ENCODE results near the gene GPR108. TPM values are rescaled to one million over a fixed set of nuclear protein-coding genes. Genes with fewer than 3 reads are reported as not detected.

GPR108 gene
- total and polyA plus RNA-seq, 2 experiments from 2014 or later = 66.6 to 120 TPM

- WGBS (ENCODE audit: low lambda C conversion rate, missing lambda C conversion rate) = 82% methylated on average over 10 of the region's 10 CpGs
- Histone ChIP-seq H3K4me1 (ENCODE audit: insufficient read depth) (no peaks in the 10 kb centered on the region), H3K4me2 (no peak overlapping the region), H3K79me2 (no peaks in the 10 kb centered on the region), H3K36me3 (replicated peaks; ENCODE audit: insufficient read depth, low read depth) (no peaks in the 10 kb centered on the region), H3K9me2 (replicated peaks; ENCODE audit: insufficient read depth) (no peaks in the 10 kb centered on the region), H3K27me3 (peaks cover 30% of the 10 kb centered on the region), H3K4me3 (no peak overlapping the region), H2AFZ (no peak overlapping the region), H4K20me1 (ENCODE audit: insufficient read depth, poor library complexity, severe bottlenecking) (no peaks in the 10 kb centered on the region), H3K27ac (no peak overlapping the region), H3K9me3 (ENCODE audit: low read depth) (no peaks in the 10 kb centered on the region)
- DNase-seq (ENCODE audit: low spot score) = no peak
- TF ChIP-seq EZH2 (IDR thresholded peaks at IDR 0.05; ENCODE audit: borderline replicate concordance) = no peak
- no peak for TF ChIP-seq CTCF (IDR thresholded peaks at IDR 0.05; ENCODE audit: poor library complexity)
- no peak for TF ChIP-seq EZH2phosphoT487 (IDR thresholded peaks at IDR 0.05; ENCODE audit: low read depth, severe bottlenecking, unreplicated experiment)
These were observed 25.8 kb downstream of the GPR108 start for GRCh38 chr19:6711605-6712004.

GRCh38 chr19:6711078-6711361 is 26.4 kb downstream of the GPR108 start:
- H2AFZ ChIP-seq = no peak overlapping the region
- no peak overlapping the region for H3K4me2 ChIP-seq

GRCh38 chr19:6710273-6711077 is 26.9 kb downstream of the GPR108 start:
- no peak for DNase-seq (ENCODE audit: low spot score)
- Histone ChIP-seq H2AFZ (no peak overlapping the region), H3K4me3 (no peak overlapping the region), H3K79me2 (no peaks in the 10 kb centered on the region), H3K36me3 (replicated peaks; ENCODE audit: insufficient read depth, low read depth) (no peaks in the 10 kb centered on the region), H3K4me2 (no peak overlapping the region), H3K4me1 (ENCODE audit: insufficient read depth) (no peaks in the 10 kb centered on the region), H3K27ac (no peak overlapping the region), H4K20me1 (ENCODE audit: insufficient read depth, poor library complexity, severe bottlenecking) (no peaks in the 10 kb centered on the region), H3K9me2 (replicated peaks; ENCODE audit: insufficient read depth) (no peaks in the 10 kb centered on the region), H3K27me3 (peaks cover 30% of the 10 kb centered on the region), H3K9me3 (ENCODE audit: low read depth) (no peaks in the 10 kb centered on the region)
- no peak for TF ChIP-seq EZH2 (IDR thresholded peaks at IDR 0.05; ENCODE audit: borderline replicate concordance)
- no peak for TF ChIP-seq EZH2phosphoT487 (IDR thresholded peaks at IDR 0.05; ENCODE audit: low read depth, severe bottlenecking, unreplicated experiment)
- TF ChIP-seq CTCF (IDR thresholded peaks at IDR 0.05; ENCODE audit: poor library complexity) = no peak
- 37% methylated on average over 2 of the region's 30 CpGs for WGBS (ENCODE audit: low lambda C conversion rate, missing lambda C conversion rate)

More at GRCh38 chr19:6711078-6711361, 26.4 kb downstream of the GPR108 start:
- H3K27ac ChIP-seq = no peak overlapping the region
- H3K4me3 ChIP-seq = no peak overlapping the region
- no peaks in the 10 kb centered on the region for H3K36me3 ChIP-seq (replicated peaks; ENCODE audit: insufficient read depth, low read depth)
- no peaks in the 10 kb centered on the region for H3K4me1 ChIP-seq (ENCODE audit: insufficient read depth)
- WGBS (ENCODE audit: low lambda C conversion rate, missing lambda C conversion rate) = 51% methylated on average over 8 of the region's 9 CpGs
- TF ChIP-seq EZH2 (IDR thresholded peaks at IDR 0.05; ENCODE audit: borderline replicate concordance) (no peak), EZH2phosphoT487 (IDR thresholded peaks at IDR 0.05; ENCODE audit: low read depth, severe bottlenecking, unreplicated experiment) (no peak), CTCF (IDR thresholded peaks at IDR 0.05; ENCODE audit: poor library complexity) (no peak)
- no peaks in the 10 kb centered on the region for H4K20me1 ChIP-seq (ENCODE audit: insufficient read depth, poor library complexity, severe bottlenecking)
- no peaks in the 10 kb centered on the region for H3K9me2 ChIP-seq (replicated peaks; ENCODE audit: insufficient read depth)
- H3K9me3 ChIP-seq (ENCODE audit: low read depth) = no peaks in the 10 kb centered on the region
- DNase-seq (ENCODE audit: low spot score) = no peak
- peaks cover 30% of the 10 kb centered on the region for H3K27me3 ChIP-seq
- H3K79me2 ChIP-seq = no peaks in the 10 kb centered on the region

Data from hepatocyte (in vitro differentiated cells).